Endothelial cell of umbilical vein (primary cell): ENCODE results near the gene ADAM19. TPM values are rescaled to one million over a fixed set of nuclear protein-coding genes. Genes with fewer than 3 reads are reported as not detected.
A peak's percentile ranks its signal among the peaks of the same experiment; 100 is the strongest.

ENCODE experiments used
- BruUV-seq: library from RNA; stranded (reverse); fragments of 400-500 nt; replicated peaks from 2 replicates; lab custom pipeline; 2021; lab: Mats Ljungman, UMichigan
- CTCF ChIA-PET: fragments of 300-600, 350-600 bp; sonication (Branson Sonifier 250); formaldehyde crosslinking; loops from one replicate; lab custom pipeline; 2021; ENCODE audit warnings: antibody characterized with exemption, inconsistent platforms; lab: Charles Lee
- POLR2A ChIA-PET: fragments of 300-600, 350-600 bp; sonication (Branson Sonifier 250); formaldehyde crosslinking; loops from one replicate; lab custom pipeline; 2021; ENCODE audit warnings: antibody characterized with exemption, inconsistent platforms; lab: Charles Lee
- DNase-seq: peaks from one replicate; pipeline ENCODE4 v3.0.0-alpha.2; 2011; ENCODE audit warnings: low read depth, low spot score
- FAIRE-seq: peaks from 2 replicates; lab custom pipeline; 2011; peaks lifted over from hg19 to GRCh38; lab: Jason Lieb, UNC
- H2AFZ ChIP-seq: 2 replicates; pipeline ENCODE4 v1.6.0; 2012; ENCODE audit warnings: low read depth, low read length, control low read depth, inconsistent platforms
- H3K27ac ChIP-seq: 2 replicates; pipeline ENCODE4 v1.5.1; 2011; ENCODE audit warnings: low read depth, mild to moderate bottlenecking, control low read depth, low read length, moderate library complexity; ENCODE audit not compliant: insufficient read depth
- H3K27me3 ChIP-seq, 2 experiments: 2 replicates each; pipeline versions ENCODE4 v1.6.0 to v1.6.1; 2011; ENCODE audit warnings: low read length in 2 of 2, mixed read lengths in 1 of 2; ENCODE audit not compliant: control insufficient read depth in 2 of 2, insufficient read depth in 2 of 2
- H3K36me3 ChIP-seq, 2 experiments: 2 replicates in 1 of 2; 3 replicates in 1 of 2; pipeline ENCODE4 v1.5.1; 2011; ENCODE audit warnings: low read length in 2 of 2, mild to moderate bottlenecking in 1 of 2, moderate library complexity in 1 of 2; ENCODE audit not compliant: control insufficient read depth in 2 of 2, insufficient read depth in 2 of 2; ENCODE audit errors: extremely low read depth in 1 of 2
- H3K4me1 ChIP-seq: 3 replicates; pipeline ENCODE4 v1.5.1; 2011; ENCODE audit warnings: mild to moderate bottlenecking, low read length; ENCODE audit not compliant: control insufficient read depth, insufficient read depth; ENCODE audit errors: extremely low read depth
- H3K4me2 ChIP-seq: 2 replicates; pipeline ENCODE4 v1.6.1; 2011; ENCODE audit warnings: low read length, control low read depth, mixed read lengths; ENCODE audit not compliant: insufficient read depth
- H3K4me3 ChIP-seq, 3 experiments: fragments of 200-600 bp in 1 of 3; sonication (generic), shearing (Covaris generic) in 1 of 3; replicated peaks in 1 of 3; 2 replicates each; pipeline ENCODE4 v1.5.1; 2011 to 2016; ENCODE audit warnings: control low read depth in 3 of 3, low read length in 3 of 3, mild to moderate bottlenecking in 2 of 3, inconsistent platforms in 1 of 3, low read depth in 1 of 3, moderate library complexity in 1 of 3; ENCODE audit not compliant: insufficient read depth in 1 of 3
- H3K79me2 ChIP-seq: 2 replicates; pipeline ENCODE4 v1.6.0; 2012; ENCODE audit warnings: low read length, inconsistent platforms; ENCODE audit not compliant: control insufficient read depth, insufficient read depth
- H3K9ac ChIP-seq: replicated peaks from 2 replicates; pipeline ENCODE3; 2011; ENCODE audit warnings: low read length, control low read depth; ENCODE audit not compliant: insufficient read depth; ENCODE audit errors: extremely low read depth
- H3K9me1 ChIP-seq: replicated peaks from 3 replicates; pipeline ENCODE4 v1.6.0; 2011; ENCODE audit warnings: mild to moderate bottlenecking, low read length; ENCODE audit not compliant: control insufficient read depth, insufficient read depth; ENCODE audit errors: extremely low read depth
- H3K9me3 ChIP-seq: replicated peaks from 2 replicates; pipeline ENCODE4 v1.5.1; 2012; ENCODE audit warnings: low read length, inconsistent platforms; ENCODE audit not compliant: control insufficient read depth, insufficient read depth
- H4K20me1 ChIP-seq: replicated peaks from 2 replicates; pipeline ENCODE3; 2011; ENCODE audit warnings: mild to moderate bottlenecking, low read length; ENCODE audit not compliant: control insufficient read depth, insufficient read depth; ENCODE audit errors: extremely low read depth
- EZH2 ChIP-seq: IDR thresholded peaks from 2 replicates; pipeline ENCODE4 v1.6.1; 2012; ENCODE audit warnings: borderline replicate concordance, low read depth, mild to moderate bottlenecking, moderate library complexity, low read length, inconsistent platforms; ENCODE audit not compliant: severe bottlenecking
- FOS ChIP-seq: IDR thresholded peaks from 2 replicates; pipeline ENCODE4 v1.6.1; 2011; ENCODE audit warnings: mild to moderate bottlenecking, low read length, moderate library complexity, borderline replicate concordance; ENCODE audit not compliant: insufficient read depth
- GATA2 ChIP-seq: IDR thresholded peaks from 2 replicates; pipeline ENCODE4 v1.7.0; 2011; ENCODE audit warnings: low read depth, mild to moderate bottlenecking, moderate library complexity, mixed read lengths, low read length; ENCODE audit not compliant: insufficient read length, insufficient read depth
- JUN ChIP-seq: IDR thresholded peaks from 2 replicates; pipeline ENCODE4 v1.6.1; 2011; ENCODE audit warnings: borderline replicate concordance, low read depth; ENCODE audit not compliant: insufficient read length, insufficient read depth
- MYC ChIP-seq: IDR thresholded peaks from one replicate; pipeline ENCODE4 v1.6.1; 2011; ENCODE audit warnings: mild to moderate bottlenecking, low read depth, low read length
- POLR2A ChIP-seq: IDR thresholded peaks from 2 replicates; pipeline ENCODE4 v1.6.1; 2012; ENCODE audit warnings: low read depth, mild to moderate bottlenecking, control low read depth, low read length
- POLR2AphosphoS5 ChIP-seq: IDR thresholded peaks from 2 replicates; pipeline ENCODE4 v1.6.1; 2012; ENCODE audit warnings: low read depth, mild to moderate bottlenecking, control low read depth, low read length, moderate library complexity; ENCODE audit not compliant: insufficient read depth
- dilution Hi-C: fragments of 300-500 bp; cut with MboI; formaldehyde crosslinking; loops from one replicate; pipeline ENCODE4 v1.15.0; 2019; ENCODE audit warnings: low sequenced_read_pairs; ENCODE audit not compliant: extremely low pct_ligation_motif_present
- intact Hi-C: fragments of 100-400 bp; cut with micrococcal nuclease; formaldehyde crosslinking; loops from one replicate; pipeline ENCODE4 v1.10.0; 2022
- polyA plus RNA-seq, 4 experiments: library from polyadenylated mRNA; depleted of rRNA in 3 of 4; stranded (reverse) in 3 of 4; unstranded in 1 of 4; fragments of >200 nt; gene quantifications; 2 replicates each; pipeline versions ENCODE4 v1.2.1 to v1.2.3, GENCODE V29; 2011 to 2012; ENCODE audit warnings: missing spikeins in 1 of 4
- total RNA-seq: library from RNA; stranded (reverse); gene quantifications from 2 replicates; pipeline ENCODE4 v1.2.3, GENCODE V29; 2021
- TF ChIP-seq, protein P1 (sequence below): IDR thresholded peaks from 2 replicates; pipeline ENCODE4 v1.6.1; 2011; ENCODE audit not compliant: insufficient read depth, insufficient read length
- TF ChIP-seq, protein P2 (sequence below), 2 donors: IDR thresholded peaks; 1 replicate in 1 of 2; 2 replicates in 1 of 2; pipeline ENCODE4 v1.5.1; 2011; ENCODE audit warnings: low read length in 2 of 2, mild to moderate bottlenecking in 2 of 2, moderate library complexity in 2 of 2, control low read depth in 1 of 2, inconsistent platforms in 1 of 2, low read depth in 1 of 2; ENCODE audit not compliant: insufficient read depth in 1 of 2; ENCODE audit errors: extremely low read depth in 1 of 2

Gene ADAM19
- total and polyA plus RNA-seq, 2 donors (not counting 3 experiments of a cell fraction or from before 2014, with no cell fraction given): 10.0 to 22.6 TPM

GRCh38 chr5:157584628-157585027 lies 9.1 kb upstream of the ADAM19 start:
- no peaks in the 10 kb centered on the region for H3K79me2 ChIP-seq
- no peak overlapping the region for H3K4me2 ChIP-seq
- CTCF ChIA-PET: no interaction called here
- dilution Hi-C loops: no loop called here
- no peaks in the 10 kb centered on the region for H3K36me3 ChIP-seq
- H4K20me1 ChIP-seq: no peaks in the 10 kb centered on the region
- peaks cover 8% of the 10 kb centered on the region for H3K4me1 ChIP-seq
- H3K4me3 ChIP-seq: no peak overlapping the region
- H3K9ac ChIP-seq: no peak overlapping the region
- TF ChIP-seq FOS: no peak
- POLR2A ChIA-PET: no interaction called here
- BruUV-seq: no TSS peak
- H3K9me3 ChIP-seq: no peaks in the 10 kb centered on the region
- no peak overlapping the region for H2AFZ ChIP-seq
- H3K27ac ChIP-seq: no peak overlapping the region
- intact Hi-C loops: no loop called here
- H3K9me1 ChIP-seq: no peaks in the 10 kb centered on the region
- FAIRE-seq (no peak), DNase-seq (no peak)
- no peaks in the 10 kb centered on the region for H3K27me3 ChIP-seq

DNA sequence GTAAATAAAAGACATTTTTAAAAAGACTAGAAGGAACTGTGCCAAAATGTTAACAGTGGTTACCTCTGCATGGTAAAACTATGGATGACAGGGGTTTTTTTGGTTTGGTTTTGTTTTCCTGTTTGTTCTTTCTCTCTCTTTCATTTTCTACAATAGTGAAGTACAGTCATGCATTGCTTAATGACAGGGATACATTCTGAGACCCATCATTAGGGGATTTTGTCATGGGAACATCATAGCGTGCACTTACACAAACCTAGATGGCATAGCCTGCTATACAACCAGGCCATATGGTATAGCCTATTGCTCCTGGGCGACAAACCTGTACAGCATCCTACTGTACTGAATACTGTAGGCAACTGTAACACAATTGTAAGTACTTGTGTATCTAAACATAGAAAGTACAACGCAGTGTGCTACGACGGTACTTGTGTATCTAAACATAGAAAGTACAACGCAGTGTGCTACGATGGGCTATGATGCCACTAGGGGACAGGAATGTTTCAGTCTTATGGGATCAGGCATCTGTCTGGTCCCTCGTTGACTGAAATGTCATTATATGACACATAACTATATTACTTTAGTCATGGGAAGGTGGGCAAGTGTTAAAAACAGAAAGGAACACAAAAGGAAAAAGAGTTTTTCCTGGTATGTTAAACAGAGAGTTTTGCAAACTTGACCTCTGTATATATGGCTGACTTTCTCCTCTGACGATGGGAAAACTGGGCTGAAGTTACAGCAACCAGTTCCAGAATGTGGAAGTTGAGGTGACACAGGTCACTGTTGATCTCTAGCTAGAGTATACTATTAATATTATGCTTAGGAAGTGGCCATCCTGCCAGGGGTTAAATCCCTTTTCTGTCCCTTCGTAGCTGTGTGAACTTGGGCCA lies 7.4 kb upstream of the ADAM19 start:
- H3K79me2 ChIP-seq: no peaks in the 10 kb centered on the region
- no peak overlapping the region for H3K9ac ChIP-seq
- H3K9me1 ChIP-seq: no peaks in the 10 kb centered on the region
- no peak for TF ChIP-seq FOS
- TF ChIP-seq JUN: no peak
- TF ChIP-seq POLR2AphosphoS5: no peak
- TF ChIP-seq, protein P1, sequence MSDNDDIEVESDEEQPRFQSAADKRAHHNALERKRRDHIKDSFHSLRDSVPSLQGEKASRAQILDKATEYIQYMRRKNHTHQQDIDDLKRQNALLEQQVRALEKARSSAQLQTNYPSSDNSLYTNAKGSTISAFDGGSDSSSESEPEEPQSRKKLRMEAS: no peak
- TF ChIP-seq, protein P2, sequence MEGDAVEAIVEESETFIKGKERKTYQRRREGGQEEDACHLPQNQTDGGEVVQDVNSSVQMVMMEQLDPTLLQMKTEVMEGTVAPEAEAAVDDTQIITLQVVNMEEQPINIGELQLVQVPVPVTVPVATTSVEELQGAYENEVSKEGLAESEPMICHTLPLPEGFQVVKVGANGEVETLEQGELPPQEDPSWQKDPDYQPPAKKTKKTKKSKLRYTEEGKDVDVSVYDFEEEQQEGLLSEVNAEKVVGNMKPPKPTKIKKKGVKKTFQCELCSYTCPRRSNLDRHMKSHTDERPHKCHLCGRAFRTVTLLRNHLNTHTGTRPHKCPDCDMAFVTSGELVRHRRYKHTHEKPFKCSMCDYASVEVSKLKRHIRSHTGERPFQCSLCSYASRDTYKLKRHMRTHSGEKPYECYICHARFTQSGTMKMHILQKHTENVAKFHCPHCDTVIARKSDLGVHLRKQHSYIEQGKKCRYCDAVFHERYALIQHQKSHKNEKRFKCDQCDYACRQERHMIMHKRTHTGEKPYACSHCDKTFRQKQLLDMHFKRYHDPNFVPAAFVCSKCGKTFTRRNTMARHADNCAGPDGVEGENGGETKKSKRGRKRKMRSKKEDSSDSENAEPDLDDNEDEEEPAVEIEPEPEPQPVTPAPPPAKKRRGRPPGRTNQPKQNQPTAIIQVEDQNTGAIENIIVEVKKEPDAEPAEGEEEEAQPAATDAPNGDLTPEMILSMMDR (IDR thresholded peaks at IDR 0.05; ENCODE audit: extremely low read depth in 1 of 2, insufficient read depth in 1 of 2, low read depth in 1 of 2, low read length in 2 of 2): no peak
- TF ChIP-seq GATA2: no peak
- no peak for TF ChIP-seq POLR2A
- TF ChIP-seq EZH2: no peak
- TF ChIP-seq MYC: no peak
- H3K9me3 ChIP-seq: no peaks in the 10 kb centered on the region
- FAIRE-seq (peak; percentile 70), DNase-seq (peak; percentile 47)
- H3K27ac ChIP-seq: no peak overlapping the region
- no peaks in the 10 kb centered on the region for H4K20me1 ChIP-seq
- intact Hi-C loops (no loop called here), dilution Hi-C loops (no loop called here)
- no peaks in the 10 kb centered on the region for H3K27me3 ChIP-seq
- H3K4me3 ChIP-seq: no peak overlapping the region
- peak overlapping the region; percentile 69 for H2AFZ ChIP-seq
- H3K36me3 ChIP-seq: no peaks in the 10 kb centered on the region
- ChIA-PET CTCF (interaction anchor here (0.7 to 1.1 kb wide), 3 partner anchors 9 to 42 kb away, joined by 3 read pairs; no protein-coding TSS in a partner anchor), POLR2A (no interaction called here)
- no TSS peak for BruUV-seq
- H3K4me2 ChIP-seq: peak overlapping the region; percentile 8
- peaks cover 8% of the 10 kb centered on the region for H3K4me1 ChIP-seq
